ENCODE results near the gene PSORS1C1. TPM values are rescaled to one million over a fixed set of nuclear protein-coding genes. Genes with fewer than 3 reads are reported as not detected.

PSORS1C1 gene
- total and polyA plus RNA-seq, 2 of the 4 experiments (the other 2 are of a cell fraction) = 0.36 to 1.1 TPM

Small RNA genes lying within 50 kb of the gene (microRNA-seq; reads per million reads assigned to microRNA genes)
- gene POLR2LP1 (ENCODE audit: insufficient read depth, insufficient read length) (not detected), gene RNU6-1133P (ENCODE audit: insufficient read depth, insufficient read length) (not detected)

Small RNA genes lying within 50 kb of the gene (small RNA-seq; reads per million reads assigned to genes)
- gene POLR2LP1 = 0 reads per million in 5 experiments
- gene RNU6-1133P = 0 to 18.7 (median 0) reads per million in 5 experiments

Other genes with a start within 250 kb of the PSORS1C1 start
- gene DDR1, start 230.3 kb upstream of the PSORS1C1 start, total RNA-seq (2012; rRNA removed) = 5.6 and 6.7 TPM in 2 replicates
- gene DDR1, start 230.3 kb upstream of the PSORS1C1 start, polyA plus RNA-seq (2012; rRNA removed) = 17.8 and 19.6 TPM in 2 replicates
- gene GTF2H4, start 206.6 kb upstream of the PSORS1C1 start, total RNA-seq (2012; rRNA removed) = 6.9 and 13.4 TPM in 2 replicates
- gene GTF2H4, start 206.6 kb upstream of the PSORS1C1 start, polyA plus RNA-seq (2012; rRNA removed) = 29.5 and 30.8 TPM in 2 replicates
- gene VARS2, start 200.6 kb upstream of the PSORS1C1 start, total RNA-seq (2012; rRNA removed) = 6.9 and 7.2 TPM in 2 replicates
- gene VARS2, start 200.6 kb upstream of the PSORS1C1 start, polyA plus RNA-seq (2012; rRNA removed) = 13.3 and 14.0 TPM in 2 replicates
- not detected in 2 replicates for gene SFTA2, start 182.6 kb upstream of the PSORS1C1 start, total RNA-seq (2012; rRNA removed)
- not detected in 2 replicates for gene SFTA2, start 182.6 kb upstream of the PSORS1C1 start, polyA plus RNA-seq (2012; rRNA removed)
- gene MUCL3, start 173.8 kb upstream of the PSORS1C1 start, total RNA-seq (2012; rRNA removed) = not detected in 2 replicates
- not detected in 2 replicates for gene MUCL3, start 173.8 kb upstream of the PSORS1C1 start, polyA plus RNA-seq (2012; rRNA removed)
- gene MUC21, start 131.1 kb upstream of the PSORS1C1 start, total RNA-seq (2012; rRNA removed) = not detected in 2 replicates
- not detected in 2 replicates for gene MUC21, start 131.1 kb upstream of the PSORS1C1 start, polyA plus RNA-seq (2012; rRNA removed)
- gene MUC22, start 104.3 kb upstream of the PSORS1C1 start, total RNA-seq (2012; rRNA removed) = not detected in 2 replicates
- gene MUC22, start 104.3 kb upstream of the PSORS1C1 start, polyA plus RNA-seq (2012; rRNA removed) = 0.02 TPM in 1 of 2 replicates, not detected in the other
- gene C6orf15, start 2.2 kb upstream of the PSORS1C1 start, total RNA-seq (2012; rRNA removed) = not detected in 2 replicates
- gene C6orf15, start 2.2 kb upstream of the PSORS1C1 start, polyA plus RNA-seq (2012; rRNA removed) = not detected in 2 replicates
- not detected in 2 replicates for gene CDSN, start 5.6 kb downstream of the PSORS1C1 start, total RNA-seq (2012; rRNA removed)
- not detected in 2 replicates for gene CDSN, start 5.6 kb downstream of the PSORS1C1 start, polyA plus RNA-seq (2012; rRNA removed)
- not detected in 2 replicates for gene PSORS1C2, start 24.3 kb downstream of the PSORS1C1 start, total RNA-seq (2012; rRNA removed)
- gene PSORS1C2, start 24.3 kb downstream of the PSORS1C1 start, polyA plus RNA-seq (2012; rRNA removed) = not detected in 2 replicates
- gene CCHCR1, start 43.0 kb downstream of the PSORS1C1 start, total RNA-seq (2012; rRNA removed) = 16.1 and 22.0 TPM in 2 replicates
- gene CCHCR1, start 43.0 kb downstream of the PSORS1C1 start, polyA plus RNA-seq (2012; rRNA removed) = 13.1 and 14.2 TPM in 2 replicates
- 14.2 and 14.4 TPM in 2 replicates for gene TCF19, start 43.8 kb downstream of the PSORS1C1 start, total RNA-seq (2012; rRNA removed)
- gene TCF19, start 43.8 kb downstream of the PSORS1C1 start, polyA plus RNA-seq (2012; rRNA removed) = 13.1 and 15.1 TPM in 2 replicates
- gene POU5F1, start 55.9 kb downstream of the PSORS1C1 start, total RNA-seq (2012; rRNA removed) = not detected in 2 replicates
- not detected in 2 replicates for gene POU5F1, start 55.9 kb downstream of the PSORS1C1 start, polyA plus RNA-seq (2012; rRNA removed)
- gene HLA-C, start 157.3 kb downstream of the PSORS1C1 start, total RNA-seq (2012; rRNA removed) = 8.8 and 10.6 TPM in 2 replicates
- gene HLA-C, start 157.3 kb downstream of the PSORS1C1 start, polyA plus RNA-seq (2012; rRNA removed) = 87.3 and 104 TPM in 2 replicates
- 41.7 and 44.1 TPM in 2 replicates for gene HLA-B, start 242.4 kb downstream of the PSORS1C1 start, total RNA-seq (2012; rRNA removed)
- 259 and 309 TPM in 2 replicates for gene HLA-B, start 242.4 kb downstream of the PSORS1C1 start, polyA plus RNA-seq (2012; rRNA removed)